ENCODE data around the gene IL11RA. TPM values are rescaled to one million over a fixed set of nuclear protein-coding genes. Genes with fewer than 3 reads are reported as not detected.

Gene IL11RA
- total and polyA plus RNA-seq, 2 experiments from 2014 or later: 88.2 to 98.7 TPM

DNA sequence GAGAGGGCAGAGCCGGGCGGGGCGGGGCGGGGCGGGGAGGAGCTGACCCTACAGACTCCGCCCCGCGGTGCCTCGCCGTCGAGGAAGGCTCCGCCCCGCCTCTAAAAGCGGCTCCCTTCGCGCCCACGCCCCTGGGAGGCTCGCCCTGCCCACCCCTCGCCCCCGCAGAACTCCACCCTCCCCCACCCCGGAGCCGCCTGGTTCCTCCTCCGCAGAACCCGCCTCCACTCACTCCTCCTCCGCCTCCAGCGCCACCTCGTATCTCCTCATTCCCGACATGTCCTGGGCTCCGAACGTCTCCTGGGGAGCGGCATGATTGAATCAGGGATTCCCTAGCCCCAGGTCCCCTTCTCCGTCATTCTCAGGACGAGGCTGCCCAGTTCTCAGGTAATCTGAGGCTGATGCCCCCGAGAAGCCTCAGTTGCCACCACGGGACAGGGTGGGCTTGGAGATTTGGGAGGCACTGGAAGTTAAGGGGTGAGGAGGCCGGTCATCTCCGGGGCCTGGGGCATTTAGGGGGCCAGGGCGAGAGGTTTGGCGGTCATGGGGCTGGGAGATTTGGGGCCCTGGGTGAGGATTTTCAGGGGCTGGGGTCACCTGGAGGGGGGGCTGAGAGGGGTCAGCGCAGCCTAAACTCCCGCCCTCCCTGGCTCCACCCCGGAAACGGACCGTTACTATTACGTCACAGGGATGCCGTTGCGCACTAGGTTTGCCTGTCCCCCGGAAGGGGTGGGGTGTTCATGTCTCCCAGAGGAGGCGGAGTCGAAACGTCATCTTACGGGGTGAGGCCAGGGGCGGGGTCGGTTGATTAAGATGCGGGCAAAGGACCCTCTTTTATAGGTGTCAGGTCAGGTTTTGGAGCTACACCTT lies 13.6 kb downstream of the IL11RA start:
- H3K9me3 ChIP-seq (ENCODE audit: low read depth): no peaks in the 10 kb centered on the region
- TF ChIP-seq, protein P1, sequence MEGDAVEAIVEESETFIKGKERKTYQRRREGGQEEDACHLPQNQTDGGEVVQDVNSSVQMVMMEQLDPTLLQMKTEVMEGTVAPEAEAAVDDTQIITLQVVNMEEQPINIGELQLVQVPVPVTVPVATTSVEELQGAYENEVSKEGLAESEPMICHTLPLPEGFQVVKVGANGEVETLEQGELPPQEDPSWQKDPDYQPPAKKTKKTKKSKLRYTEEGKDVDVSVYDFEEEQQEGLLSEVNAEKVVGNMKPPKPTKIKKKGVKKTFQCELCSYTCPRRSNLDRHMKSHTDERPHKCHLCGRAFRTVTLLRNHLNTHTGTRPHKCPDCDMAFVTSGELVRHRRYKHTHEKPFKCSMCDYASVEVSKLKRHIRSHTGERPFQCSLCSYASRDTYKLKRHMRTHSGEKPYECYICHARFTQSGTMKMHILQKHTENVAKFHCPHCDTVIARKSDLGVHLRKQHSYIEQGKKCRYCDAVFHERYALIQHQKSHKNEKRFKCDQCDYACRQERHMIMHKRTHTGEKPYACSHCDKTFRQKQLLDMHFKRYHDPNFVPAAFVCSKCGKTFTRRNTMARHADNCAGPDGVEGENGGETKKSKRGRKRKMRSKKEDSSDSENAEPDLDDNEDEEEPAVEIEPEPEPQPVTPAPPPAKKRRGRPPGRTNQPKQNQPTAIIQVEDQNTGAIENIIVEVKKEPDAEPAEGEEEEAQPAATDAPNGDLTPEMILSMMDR (IDR thresholded peaks at IDR 0.05; ENCODE audit: low read depth, low read length): no peak
- H3K36me3 ChIP-seq: no peaks in the 10 kb centered on the region
- peak overlapping the region; percentile 91 for H3K27ac ChIP-seq
- DNase-seq (ENCODE audit: low read depth in 1 of 2, low spot score in 1 of 2): peak; percentile 97 to 98
- H3K4me1 ChIP-seq (ENCODE audit: low read depth): peaks cover 4% of the 10 kb centered on the region
- peak overlapping the region; percentile 77 for H3K4me3 ChIP-seq
- H3K27me3 ChIP-seq: no peaks in the 10 kb centered on the region

DNA sequence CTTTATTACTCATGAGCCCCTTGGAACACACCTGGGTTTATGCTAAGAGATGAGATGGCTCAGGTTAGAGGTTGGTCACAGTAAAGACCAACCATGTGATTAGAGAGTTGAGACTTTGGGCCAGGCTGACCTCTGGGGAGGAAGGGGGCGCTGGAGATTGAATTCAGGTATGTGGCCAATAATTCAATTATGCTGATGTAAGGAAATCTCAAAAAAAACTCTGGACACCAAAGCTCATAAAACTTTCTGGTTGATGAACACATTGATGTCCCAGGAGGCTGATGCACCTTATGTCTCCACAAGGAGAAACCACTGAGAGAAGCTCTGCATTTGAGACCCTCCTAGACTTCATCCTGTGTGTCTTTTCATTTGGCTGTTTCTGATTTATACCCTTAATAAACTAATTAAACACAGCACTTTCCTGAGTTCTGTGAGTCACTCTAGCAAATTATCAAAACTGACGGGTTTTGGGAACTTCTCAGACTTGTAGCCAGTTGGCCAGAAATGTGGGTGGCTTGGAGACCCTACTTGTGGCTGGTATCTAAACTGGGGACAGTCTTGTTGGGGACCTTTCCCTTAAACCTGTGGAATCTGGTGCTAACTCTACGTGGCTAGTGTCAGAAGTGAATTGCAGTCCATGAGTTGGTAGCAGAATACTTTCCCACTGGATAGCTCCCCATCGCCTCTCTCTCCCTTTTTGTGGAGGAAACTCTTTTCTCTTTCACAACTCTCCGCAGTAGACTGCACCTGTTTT lies 18.0 kb downstream of the IL11RA start:
- H3K4me1 ChIP-seq (ENCODE audit: low read depth): no peaks in the 10 kb centered on the region
- no peak overlapping the region for H3K4me3 ChIP-seq
- DNase-seq (ENCODE audit: low read depth in 1 of 2, low spot score in 1 of 2): no peak
- H3K27ac ChIP-seq: no peak overlapping the region
- no peaks in the 10 kb centered on the region for H3K9me3 ChIP-seq (ENCODE audit: low read depth)
- H3K36me3 ChIP-seq: no peaks in the 10 kb centered on the region
- TF ChIP-seq, protein P1 (IDR thresholded peaks at IDR 0.05; ENCODE audit: low read depth, low read length): no peak
- H3K27me3 ChIP-seq: no peaks in the 10 kb centered on the region

DNA sequence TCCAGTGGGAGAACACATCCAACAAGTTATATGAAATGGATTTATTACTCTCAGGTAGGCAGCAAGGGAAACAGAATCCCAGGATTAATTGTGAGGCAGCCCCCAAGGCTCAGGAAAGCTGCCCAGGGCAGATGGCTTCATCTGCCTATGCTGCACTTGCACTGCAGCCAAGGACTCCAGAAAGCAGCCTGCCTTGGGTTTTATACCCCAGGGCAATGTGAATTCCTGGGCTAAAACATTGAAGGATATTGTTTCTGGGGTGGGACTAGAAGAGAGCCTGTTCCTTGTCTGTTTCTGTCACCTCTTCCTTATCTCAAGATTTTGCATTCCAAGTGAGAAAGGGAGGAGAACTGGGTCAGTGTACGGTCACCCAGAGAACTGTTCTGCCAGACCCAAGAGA lies 19.3 kb downstream of the IL11RA start:
- Histone ChIP-seq H3K36me3 (no peaks in the 10 kb centered on the region), H3K4me3 (no peak overlapping the region), H3K27ac (no peak overlapping the region), H3K4me1 (ENCODE audit: low read depth) (no peaks in the 10 kb centered on the region), H3K9me3 (ENCODE audit: low read depth) (no peaks in the 10 kb centered on the region), H3K27me3 (no peaks in the 10 kb centered on the region)
- TF ChIP-seq, protein P1 (IDR thresholded peaks at IDR 0.05; ENCODE audit: low read depth, low read length): no peak
- DNase-seq (ENCODE audit: low read depth in 1 of 2, low spot score in 1 of 2): no peak

DNA sequence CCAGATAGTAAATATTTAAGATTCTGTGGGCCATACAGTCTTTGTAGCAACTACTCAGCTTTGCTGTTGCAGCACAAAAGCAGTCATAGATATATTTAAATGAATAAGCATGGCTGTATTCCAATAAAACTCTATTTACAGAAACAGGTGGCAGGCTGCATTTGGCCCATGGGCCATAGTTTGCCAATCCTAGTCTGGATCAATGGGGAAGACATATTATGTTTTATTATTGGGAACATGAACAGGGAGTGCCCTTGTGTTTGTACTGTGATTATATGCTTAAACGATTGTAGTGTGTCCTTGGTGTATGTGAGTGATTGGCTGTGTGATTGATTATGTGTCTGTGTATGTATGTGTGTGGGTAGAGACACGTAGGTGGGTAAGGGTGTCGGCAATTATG lies 22.5 kb downstream of the IL11RA start:
- no peak for DNase-seq (ENCODE audit: low read depth in 1 of 2, low spot score in 1 of 2)
- TF ChIP-seq, protein P1 (IDR thresholded peaks at IDR 0.05; ENCODE audit: low read depth, low read length): no peak
- no peaks in the 10 kb centered on the region for H3K27me3 ChIP-seq
- H3K36me3 ChIP-seq: no peaks in the 10 kb centered on the region
- H3K27ac ChIP-seq: no peak overlapping the region
- H3K4me1 ChIP-seq (ENCODE audit: low read depth): no peaks in the 10 kb centered on the region
- no peak overlapping the region for H3K4me3 ChIP-seq
- H3K9me3 ChIP-seq (ENCODE audit: low read depth): no peaks in the 10 kb centered on the region

DNA sequence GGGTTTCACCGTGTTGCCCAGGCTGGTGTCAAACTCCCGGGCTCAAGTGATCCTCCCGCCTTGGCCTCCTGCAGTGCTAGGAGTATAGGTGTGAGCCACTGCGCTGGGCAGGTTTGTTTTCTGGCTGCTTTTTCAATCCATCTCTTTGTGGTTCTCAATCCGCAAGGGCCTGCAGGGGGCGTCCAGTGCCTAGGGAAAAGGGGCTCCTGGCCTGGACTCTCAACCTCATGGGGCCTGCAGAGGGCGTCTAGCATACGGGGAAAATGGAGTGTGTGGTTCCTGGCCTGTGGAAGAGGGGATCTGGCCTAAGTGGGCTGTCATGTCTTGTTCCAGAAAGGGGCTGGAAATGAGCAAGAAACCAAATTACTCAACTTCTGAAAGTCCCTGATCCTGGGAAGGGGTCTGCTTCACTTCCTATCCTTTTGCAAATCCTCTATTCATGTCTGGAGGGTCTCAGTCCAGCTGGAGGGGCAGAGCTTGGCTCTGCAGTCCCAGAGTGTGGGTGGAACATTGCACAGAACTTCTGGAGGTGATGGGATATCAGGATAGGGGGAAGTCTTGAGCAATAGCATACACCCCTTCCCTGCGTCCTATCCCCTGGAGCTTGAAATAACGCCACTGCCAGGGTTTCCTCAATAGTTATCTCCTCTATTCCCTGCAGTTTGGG lies 23.2 kb downstream of the IL11RA start:
- Histone ChIP-seq H3K27ac (no peak overlapping the region), H3K36me3 (no peaks in the 10 kb centered on the region), H3K4me1 (ENCODE audit: low read depth) (no peaks in the 10 kb centered on the region), H3K9me3 (ENCODE audit: low read depth) (no peaks in the 10 kb centered on the region), H3K27me3 (no peaks in the 10 kb centered on the region), H3K4me3 (no peak overlapping the region)
- DNase-seq (ENCODE audit: low read depth in 1 of 2, low spot score in 1 of 2): peak; percentile 85 to 92
- TF ChIP-seq, protein P1 (IDR thresholded peaks at IDR 0.05; ENCODE audit: low read depth, low read length): peak; percentile 85

Data from cardiac muscle cell (in vitro differentiated cells and primary cell).